ENCODE measurements around the gene HIKESHI.

- no peak for TF ChIP-seq CTCF (IDR thresholded peaks at IDR 0.05)
- TF ChIP-seq POLR2A (IDR thresholded peaks at IDR 0.05) = no peak
These were observed 35.2 kb downstream of the HIKESHI start for GRCh38 chr11:86337227-86337626.

All from Peyer's patch (tissue), 4 donors.